ENCODE data around the gene SHLD2. TPM values are rescaled to one million over a fixed set of nuclear protein-coding genes. Genes with fewer than 3 reads are reported as not detected.

Gene SHLD2
- total and polyA plus RNA-seq, 2 of the 13 experiments (the other 11 are each of a cell fraction or from before 2014, with no cell fraction given) = 25.7 to 53.7 TPM

DNA sequence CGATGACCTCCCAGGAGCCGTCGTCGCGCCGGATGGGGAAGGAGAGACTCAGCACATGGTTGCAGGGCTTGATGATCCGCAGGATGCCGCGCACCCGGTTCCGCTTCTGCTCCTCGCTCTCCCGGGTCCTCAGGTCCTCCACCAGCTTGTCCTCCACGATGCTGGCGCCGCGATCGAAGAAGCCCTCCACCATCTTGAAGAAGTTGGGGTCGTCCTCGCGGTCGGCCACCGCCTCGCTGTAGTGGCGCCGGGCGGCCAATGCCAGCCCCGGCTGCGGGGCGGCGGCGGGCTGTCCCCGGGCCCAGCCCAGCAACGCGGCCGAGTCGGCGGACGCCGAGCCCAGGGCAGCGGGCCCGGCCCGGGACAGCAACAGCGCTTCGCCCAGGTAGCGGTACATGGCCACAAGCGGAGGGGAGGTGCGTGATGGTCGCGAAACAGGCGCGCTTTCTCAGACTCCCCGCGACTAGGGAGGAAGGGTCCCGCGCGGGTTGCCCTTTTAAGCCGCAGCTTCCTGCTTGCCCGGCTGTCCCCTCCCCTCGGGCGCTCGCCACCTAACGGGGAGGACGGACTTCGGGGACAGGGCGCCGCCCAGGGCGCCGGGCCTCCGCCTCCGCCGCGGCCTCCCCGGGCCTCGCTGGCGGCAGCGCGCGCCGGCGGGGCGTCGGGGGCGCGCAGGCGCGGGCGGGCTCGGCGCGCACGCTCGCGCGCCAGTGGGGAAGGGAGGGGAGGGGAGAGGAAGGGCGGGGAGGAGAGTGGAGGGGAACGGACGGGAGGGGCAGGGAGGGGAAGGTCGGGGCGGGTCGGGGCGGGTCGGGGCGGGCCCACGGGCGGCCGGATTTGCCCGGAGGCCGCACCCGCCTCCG, at the start of gene SHLD2, which contains the start of gene GLUD1 (continued):
- TF ChIP-seq ZNF816 (CRISPR knock-in tag; IDR thresholded peaks at IDR 0.05; ENCODE audit: borderline replicate concordance) (peak; percentile 53; the same call in 1 of the 2 replicates), ZNF549 (CRISPR knock-in tag; IDR thresholded peaks at IDR 0.05) (no peak), ZFP1 (CRISPR knock-in tag; IDR thresholded peaks at IDR 0.05) (no peak), RXRA (CRISPR knock-in tag; IDR thresholded peaks at IDR 0.05) (no peak), ERF (CRISPR knock-in tag; IDR thresholded peaks at IDR 0.05) (peak; percentile 28), NAIF1 (CRISPR knock-in tag; IDR thresholded peaks at IDR 0.05; ENCODE audit: borderline replicate concordance) (no peak), ZNF33B (CRISPR knock-in tag; IDR thresholded peaks at IDR 0.05) (no peak), NR2F6 (IDR thresholded peaks at IDR 0.05) (no peak), NR2F6 (CRISPR knock-in tag; IDR thresholded peaks at IDR 0.05) (peak; percentile 32; the same call in 1 of the 2 replicates), MIER2 (CRISPR knock-in tag; IDR thresholded peaks at IDR 0.05) (peak; percentile 24; the same call in 1 of the 2 replicates), HES4 (CRISPR knock-in tag; IDR thresholded peaks at IDR 0.05; ENCODE audit: borderline replicate concordance) (peak; percentile 89), ZEB1 (IDR thresholded peaks at IDR 0.05; ENCODE audit: insufficient replicate concordance, low read depth) (no peak), ZNF121 (CRISPR knock-in tag; IDR thresholded peaks at IDR 0.05) (0 out of 2 replicates have a peak, but pooled peaks have one; percentile 17), HIVEP1 (CRISPR knock-in tag; IDR thresholded peaks at IDR 0.05) (no peak), ZNF83 (CRISPR knock-in tag; IDR thresholded peaks at IDR 0.05; ENCODE audit: borderline replicate concordance) (no peak), FOXA3 (CRISPR knock-in tag; IDR thresholded peaks at IDR 0.05) (no peak), SMAD9 (CRISPR knock-in tag; IDR thresholded peaks at IDR 0.05) (no peak)
- TF ChIP-seq, protein P1, sequence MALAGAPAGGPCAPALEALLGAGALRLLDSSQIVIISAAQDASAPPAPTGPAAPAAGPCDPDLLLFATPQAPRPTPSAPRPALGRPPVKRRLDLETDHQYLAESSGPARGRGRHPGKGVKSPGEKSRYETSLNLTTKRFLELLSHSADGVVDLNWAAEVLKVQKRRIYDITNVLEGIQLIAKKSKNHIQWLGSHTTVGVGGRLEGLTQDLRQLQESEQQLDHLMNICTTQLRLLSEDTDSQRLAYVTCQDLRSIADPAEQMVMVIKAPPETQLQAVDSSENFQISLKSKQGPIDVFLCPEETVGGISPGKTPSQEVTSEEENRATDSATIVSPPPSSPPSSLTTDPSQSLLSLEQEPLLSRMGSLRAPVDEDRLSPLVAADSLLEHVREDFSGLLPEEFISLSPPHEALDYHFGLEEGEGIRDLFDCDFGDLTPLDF (CRISPR knock-in tag; IDR thresholded peaks at IDR 0.05) = no peak
- TF ChIP-seq, protein P2, sequence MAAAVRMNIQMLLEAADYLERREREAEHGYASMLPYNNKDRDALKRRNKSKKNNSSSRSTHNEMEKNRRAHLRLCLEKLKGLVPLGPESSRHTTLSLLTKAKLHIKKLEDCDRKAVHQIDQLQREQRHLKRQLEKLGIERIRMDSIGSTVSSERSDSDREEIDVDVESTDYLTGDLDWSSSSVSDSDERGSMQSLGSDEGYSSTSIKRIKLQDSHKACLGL (CRISPR knock-in tag; IDR thresholded peaks at IDR 0.05) = no peak
- TF ChIP-seq, protein P3, sequence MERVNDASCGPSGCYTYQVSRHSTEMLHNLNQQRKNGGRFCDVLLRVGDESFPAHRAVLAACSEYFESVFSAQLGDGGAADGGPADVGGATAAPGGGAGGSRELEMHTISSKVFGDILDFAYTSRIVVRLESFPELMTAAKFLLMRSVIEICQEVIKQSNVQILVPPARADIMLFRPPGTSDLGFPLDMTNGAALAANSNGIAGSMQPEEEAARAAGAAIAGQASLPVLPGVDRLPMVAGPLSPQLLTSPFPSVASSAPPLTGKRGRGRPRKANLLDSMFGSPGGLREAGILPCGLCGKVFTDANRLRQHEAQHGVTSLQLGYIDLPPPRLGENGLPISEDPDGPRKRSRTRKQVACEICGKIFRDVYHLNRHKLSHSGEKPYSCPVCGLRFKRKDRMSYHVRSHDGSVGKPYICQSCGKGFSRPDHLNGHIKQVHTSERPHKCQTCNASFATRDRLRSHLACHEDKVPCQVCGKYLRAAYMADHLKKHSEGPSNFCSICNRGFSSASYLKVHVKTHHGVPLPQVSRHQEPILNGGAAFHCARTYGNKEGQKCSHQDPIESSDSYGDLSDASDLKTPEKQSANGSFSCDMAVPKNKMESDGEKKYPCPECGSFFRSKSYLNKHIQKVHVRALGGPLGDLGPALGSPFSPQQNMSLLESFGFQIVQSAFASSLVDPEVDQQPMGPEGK (CRISPR knock-in tag; IDR thresholded peaks at IDR 0.05) = no peak; the same call in 1 of the 2 replicates
- TF ChIP-seq, protein P4, sequence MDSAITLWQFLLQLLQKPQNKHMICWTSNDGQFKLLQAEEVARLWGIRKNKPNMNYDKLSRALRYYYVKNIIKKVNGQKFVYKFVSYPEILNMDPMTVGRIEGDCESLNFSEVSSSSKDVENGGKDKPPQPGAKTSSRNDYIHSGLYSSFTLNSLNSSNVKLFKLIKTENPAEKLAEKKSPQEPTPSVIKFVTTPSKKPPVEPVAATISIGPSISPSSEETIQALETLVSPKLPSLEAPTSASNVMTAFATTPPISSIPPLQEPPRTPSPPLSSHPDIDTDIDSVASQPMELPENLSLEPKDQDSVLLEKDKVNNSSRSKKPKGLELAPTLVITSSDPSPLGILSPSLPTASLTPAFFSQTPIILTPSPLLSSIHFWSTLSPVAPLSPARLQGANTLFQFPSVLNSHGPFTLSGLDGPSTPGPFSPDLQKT (CRISPR knock-in tag; IDR thresholded peaks at IDR 0.05; ENCODE audit: borderline replicate concordance) = no peak
- TF ChIP-seq, protein P5, sequence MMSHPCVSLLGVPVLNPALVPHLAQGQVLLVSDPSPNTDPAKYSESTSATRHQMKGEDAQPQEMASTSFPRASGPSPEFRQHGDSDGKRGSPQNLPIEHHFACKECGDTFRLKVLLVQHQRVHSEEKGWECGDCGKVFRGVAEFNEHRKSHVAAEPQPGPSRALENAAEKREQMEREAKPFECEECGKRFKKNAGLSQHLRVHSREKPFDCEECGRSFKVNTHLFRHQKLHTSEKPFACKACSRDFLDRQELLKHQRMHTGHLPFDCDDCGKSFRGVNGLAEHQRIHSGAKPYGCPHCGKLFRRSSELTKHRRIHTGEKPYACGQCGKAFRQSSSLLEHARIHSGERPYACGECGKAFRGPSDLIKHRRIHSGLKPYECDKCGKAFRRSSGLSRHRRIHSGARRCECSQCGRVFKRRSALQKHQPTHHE (CRISPR knock-in tag; IDR thresholded peaks at IDR 0.05; ENCODE audit: borderline replicate concordance) = no peak
- TF ChIP-seq, protein P6, sequence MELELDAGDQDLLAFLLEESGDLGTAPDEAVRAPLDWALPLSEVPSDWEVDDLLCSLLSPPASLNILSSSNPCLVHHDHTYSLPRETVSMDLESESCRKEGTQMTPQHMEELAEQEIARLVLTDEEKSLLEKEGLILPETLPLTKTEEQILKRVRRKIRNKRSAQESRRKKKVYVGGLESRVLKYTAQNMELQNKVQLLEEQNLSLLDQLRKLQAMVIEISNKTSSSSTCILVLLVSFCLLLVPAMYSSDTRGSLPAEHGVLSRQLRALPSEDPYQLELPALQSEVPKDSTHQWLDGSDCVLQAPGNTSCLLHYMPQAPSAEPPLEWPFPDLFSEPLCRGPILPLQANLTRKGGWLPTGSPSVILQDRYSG (CRISPR knock-in tag; IDR thresholded peaks at IDR 0.05) = no peak
